Endothelial cell of umbilical vein (primary cell): ENCODE measurements around the gene NTNG1. TPM values are rescaled to one million over a fixed set of nuclear protein-coding genes. Genes with fewer than 3 reads are reported as not detected.

ENCODE experiments used
- BruUV-seq: library from RNA; stranded (reverse); fragments of 400-500 nt; replicated peaks from 2 replicates; lab custom pipeline; 2021; lab: Mats Ljungman, UMichigan
- CTCF ChIA-PET: fragments of 300-600, 350-600 bp; sonication (Branson Sonifier 250); formaldehyde crosslinking; loops from one replicate; lab custom pipeline; 2021; ENCODE audit warnings: antibody characterized with exemption, inconsistent platforms; lab: Charles Lee
- POLR2A ChIA-PET: fragments of 300-600, 350-600 bp; sonication (Branson Sonifier 250); formaldehyde crosslinking; loops from one replicate; lab custom pipeline; 2021; ENCODE audit warnings: antibody characterized with exemption, inconsistent platforms; lab: Charles Lee
- DNase-seq: peaks from one replicate; pipeline ENCODE4 v3.0.0-alpha.2; 2011; ENCODE audit warnings: low read depth, low spot score
- FAIRE-seq: peaks from 2 replicates; lab custom pipeline; 2011; peaks lifted over from hg19 to GRCh38; lab: Jason Lieb, UNC
- H2AFZ ChIP-seq: 2 replicates; pipeline ENCODE4 v1.6.0; 2012; ENCODE audit warnings: low read depth, low read length, control low read depth, inconsistent platforms
- H3K27ac ChIP-seq: 2 replicates; pipeline ENCODE4 v1.5.1; 2011; ENCODE audit warnings: low read depth, mild to moderate bottlenecking, control low read depth, low read length, moderate library complexity; ENCODE audit not compliant: insufficient read depth
- H3K27me3 ChIP-seq, 2 experiments: 2 replicates each; pipeline versions ENCODE4 v1.6.0 to v1.6.1; 2011; ENCODE audit warnings: low read length in 2 of 2, mixed read lengths in 1 of 2; ENCODE audit not compliant: control insufficient read depth in 2 of 2, insufficient read depth in 2 of 2
- H3K36me3 ChIP-seq, 2 experiments: 2 replicates in 1 of 2; 3 replicates in 1 of 2; pipeline ENCODE4 v1.5.1; 2011; ENCODE audit warnings: low read length in 2 of 2, mild to moderate bottlenecking in 1 of 2, moderate library complexity in 1 of 2; ENCODE audit not compliant: control insufficient read depth in 2 of 2, insufficient read depth in 2 of 2; ENCODE audit errors: extremely low read depth in 1 of 2
- H3K4me1 ChIP-seq: 3 replicates; pipeline ENCODE4 v1.5.1; 2011; ENCODE audit warnings: mild to moderate bottlenecking, low read length; ENCODE audit not compliant: control insufficient read depth, insufficient read depth; ENCODE audit errors: extremely low read depth
- H3K4me2 ChIP-seq: 2 replicates; pipeline ENCODE4 v1.6.1; 2011; ENCODE audit warnings: low read length, control low read depth, mixed read lengths; ENCODE audit not compliant: insufficient read depth
- H3K4me3 ChIP-seq, 3 experiments: fragments of 200-600 bp in 1 of 3; sonication (generic), shearing (Covaris generic) in 1 of 3; replicated peaks in 1 of 3; 2 replicates each; pipeline ENCODE4 v1.5.1; 2011 to 2016; ENCODE audit warnings: control low read depth in 3 of 3, low read length in 3 of 3, mild to moderate bottlenecking in 2 of 3, inconsistent platforms in 1 of 3, low read depth in 1 of 3, moderate library complexity in 1 of 3; ENCODE audit not compliant: insufficient read depth in 1 of 3
- H3K79me2 ChIP-seq: 2 replicates; pipeline ENCODE4 v1.6.0; 2012; ENCODE audit warnings: low read length, inconsistent platforms; ENCODE audit not compliant: control insufficient read depth, insufficient read depth
- H3K9ac ChIP-seq: replicated peaks from 2 replicates; pipeline ENCODE3; 2011; ENCODE audit warnings: low read length, control low read depth; ENCODE audit not compliant: insufficient read depth; ENCODE audit errors: extremely low read depth
- H3K9me1 ChIP-seq: replicated peaks from 3 replicates; pipeline ENCODE4 v1.6.0; 2011; ENCODE audit warnings: mild to moderate bottlenecking, low read length; ENCODE audit not compliant: control insufficient read depth, insufficient read depth; ENCODE audit errors: extremely low read depth
- H3K9me3 ChIP-seq: replicated peaks from 2 replicates; pipeline ENCODE4 v1.5.1; 2012; ENCODE audit warnings: low read length, inconsistent platforms; ENCODE audit not compliant: control insufficient read depth, insufficient read depth
- H4K20me1 ChIP-seq: replicated peaks from 2 replicates; pipeline ENCODE3; 2011; ENCODE audit warnings: mild to moderate bottlenecking, low read length; ENCODE audit not compliant: control insufficient read depth, insufficient read depth; ENCODE audit errors: extremely low read depth
- CTCF ChIP-seq, 2 donors: IDR thresholded peaks; 1 replicate in 1 of 2; 2 replicates in 1 of 2; pipeline ENCODE4 v1.5.1; 2011; ENCODE audit warnings: low read length in 2 of 2, mild to moderate bottlenecking in 2 of 2, moderate library complexity in 2 of 2, control low read depth in 1 of 2, inconsistent platforms in 1 of 2, low read depth in 1 of 2; ENCODE audit not compliant: insufficient read depth in 1 of 2; ENCODE audit errors: extremely low read depth in 1 of 2
- EZH2 ChIP-seq: IDR thresholded peaks from 2 replicates; pipeline ENCODE4 v1.6.1; 2012; ENCODE audit warnings: borderline replicate concordance, low read depth, mild to moderate bottlenecking, moderate library complexity, low read length, inconsistent platforms; ENCODE audit not compliant: severe bottlenecking
- FOS ChIP-seq: IDR thresholded peaks from 2 replicates; pipeline ENCODE4 v1.6.1; 2011; ENCODE audit warnings: mild to moderate bottlenecking, low read length, moderate library complexity, borderline replicate concordance; ENCODE audit not compliant: insufficient read depth
- GATA2 ChIP-seq: IDR thresholded peaks from 2 replicates; pipeline ENCODE4 v1.7.0; 2011; ENCODE audit warnings: low read depth, mild to moderate bottlenecking, moderate library complexity, mixed read lengths, low read length; ENCODE audit not compliant: insufficient read length, insufficient read depth
- JUN ChIP-seq: IDR thresholded peaks from 2 replicates; pipeline ENCODE4 v1.6.1; 2011; ENCODE audit warnings: borderline replicate concordance, low read depth; ENCODE audit not compliant: insufficient read length, insufficient read depth
- MYC ChIP-seq: IDR thresholded peaks from one replicate; pipeline ENCODE4 v1.6.1; 2011; ENCODE audit warnings: mild to moderate bottlenecking, low read depth, low read length
- POLR2A ChIP-seq: IDR thresholded peaks from 2 replicates; pipeline ENCODE4 v1.6.1; 2012; ENCODE audit warnings: low read depth, mild to moderate bottlenecking, control low read depth, low read length
- POLR2AphosphoS5 ChIP-seq: IDR thresholded peaks from 2 replicates; pipeline ENCODE4 v1.6.1; 2012; ENCODE audit warnings: low read depth, mild to moderate bottlenecking, control low read depth, low read length, moderate library complexity; ENCODE audit not compliant: insufficient read depth
- dilution Hi-C: fragments of 300-500 bp; cut with MboI; formaldehyde crosslinking; loops from one replicate; pipeline ENCODE4 v1.15.0; 2019; ENCODE audit warnings: low sequenced_read_pairs; ENCODE audit not compliant: extremely low pct_ligation_motif_present
- intact Hi-C: fragments of 100-400 bp; cut with micrococcal nuclease; formaldehyde crosslinking; loops from one replicate; pipeline ENCODE4 v1.10.0; 2022
- polyA plus RNA-seq, 4 experiments: library from polyadenylated mRNA; depleted of rRNA in 3 of 4; stranded (reverse) in 3 of 4; unstranded in 1 of 4; fragments of >200 nt; gene quantifications; 2 replicates each; pipeline versions ENCODE4 v1.2.1 to v1.2.3, GENCODE V29; 2011 to 2012; ENCODE audit warnings: missing spikeins in 1 of 4
- total RNA-seq: library from RNA; stranded (reverse); gene quantifications from 2 replicates; pipeline ENCODE4 v1.2.3, GENCODE V29; 2021
- TF ChIP-seq, protein P1 (sequence below): IDR thresholded peaks from 2 replicates; pipeline ENCODE4 v1.6.1; 2011; ENCODE audit not compliant: insufficient read depth, insufficient read length

NTNG1 gene
- total and polyA plus RNA-seq, 2 donors (not counting 3 experiments of a cell fraction or from before 2014, with no cell fraction given) = not detected

DNA sequence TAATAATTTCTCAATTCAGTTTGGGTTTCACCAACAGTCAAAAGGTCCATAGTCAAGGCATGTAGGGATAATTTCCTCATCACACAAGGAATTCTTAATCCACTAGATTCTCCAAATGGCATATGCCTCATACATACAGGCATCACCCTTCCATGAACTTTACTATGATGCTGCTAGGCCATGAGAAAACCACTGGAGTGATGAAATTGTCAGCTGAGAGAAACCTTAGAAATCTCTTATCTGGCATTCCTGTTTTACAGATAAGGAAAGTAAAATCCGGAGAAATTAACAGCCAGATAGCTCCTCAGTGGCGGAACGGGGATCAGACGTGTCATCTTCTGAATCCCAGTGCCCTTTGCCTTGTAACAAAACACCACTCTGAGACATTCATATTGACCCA lies 274.4 kb downstream of the NTNG1 start:
- Histone ChIP-seq H3K9me3 (no peaks in the 10 kb centered on the region), H3K4me2 (no peak overlapping the region), H3K36me3 (no peaks in the 10 kb centered on the region), H3K79me2 (no peaks in the 10 kb centered on the region), H4K20me1 (no peaks in the 10 kb centered on the region), H3K27me3 (no peaks in the 10 kb centered on the region), H3K4me1 (peaks cover 2% of the 10 kb centered on the region), H3K9ac (no peak overlapping the region), H3K27ac (no peak overlapping the region), H2AFZ (no peak overlapping the region), H3K4me3 (no peak overlapping the region), H3K9me1 (no peaks in the 10 kb centered on the region)
- POLR2A ChIA-PET = no interaction called here
- no peak for DNase-seq
- CTCF ChIA-PET = interaction anchor here (1.6 kb wide), 1 partner anchor 15 kb away, joined by 6 read pairs; no protein-coding TSS in a partner anchor
- BruUV-seq = no TSS peak
- no peak for FAIRE-seq
- dilution Hi-C loops = no loop called here
- TF ChIP-seq EZH2 (no peak), FOS (no peak), POLR2A (no peak), CTCF (IDR thresholded peaks at IDR 0.05; ENCODE audit: extremely low read depth in 1 of 2, insufficient read depth in 1 of 2, low read depth in 1 of 2, low read length in 2 of 2) (no peak), MYC (no peak), GATA2 (no peak), POLR2AphosphoS5 (no peak), JUN (no peak)
- TF ChIP-seq, protein P1, sequence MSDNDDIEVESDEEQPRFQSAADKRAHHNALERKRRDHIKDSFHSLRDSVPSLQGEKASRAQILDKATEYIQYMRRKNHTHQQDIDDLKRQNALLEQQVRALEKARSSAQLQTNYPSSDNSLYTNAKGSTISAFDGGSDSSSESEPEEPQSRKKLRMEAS = no peak
- intact Hi-C loops = no loop called here
